H1 (cell line): ENCODE data around the gene MYH9. TPM values are rescaled to one million over a fixed set of nuclear protein-coding genes. Genes with fewer than 3 reads are reported as not detected.

Source experiments
- CTCF ChIA-PET: fragments of 300-600 bp; sonication (Branson Sonifier 250); formaldehyde crosslinking; loops from one replicate; lab custom pipeline; 2021; ENCODE audit not compliant: partially characterized antibody; lab: Charles Lee
- POLR2A ChIA-PET: fragments of 300-600 bp; sonication (Branson Sonifier 250); formaldehyde crosslinking; loops from one replicate; lab custom pipeline; 2021; ENCODE audit warnings: inconsistent platforms; ENCODE audit not compliant: partially characterized antibody; lab: Charles Lee
- DNase-seq, 2 experiments: peaks; one replicate each; pipeline versions ENCODE4 v3.0.0 to v3.0.0-alpha.2; 2010 to 2022; ENCODE audit warnings: low spot score in 2 of 2, low read depth in 1 of 2, mixed read lengths in 1 of 2
- FAIRE-seq: peaks from 2 replicates; lab custom pipeline; 2011; peaks lifted over from hg19 to GRCh38; lab: Jason Lieb, UNC
- H2AFZ ChIP-seq: 2 replicates; pipeline ENCODE4 v1.8.1; 2012; ENCODE audit warnings: low read length, inconsistent platforms
- H2AK5ac ChIP-seq: 2 replicates; pipeline ENCODE4 v1.6.1; 2013; ENCODE audit warnings: low read depth, low read length
- H2BK120ac ChIP-seq: replicated peaks from 2 replicates; pipeline ENCODE3; 2013; ENCODE audit warnings: low read depth, low read length, inconsistent platforms
- H2BK12ac ChIP-seq: 2 replicates; pipeline ENCODE4 v1.6.1; 2013; ENCODE audit warnings: low read depth, low read length
- H2BK15ac ChIP-seq: 2 replicates; pipeline ENCODE4 v1.6.1; 2013; ENCODE audit warnings: low read length
- H2BK20ac ChIP-seq: 2 replicates; pipeline ENCODE4 v1.6.1; 2013; ENCODE audit warnings: low read length
- H2BK5ac ChIP-seq: 2 replicates; pipeline ENCODE4 v1.6.1; 2013; ENCODE audit warnings: low read depth, low read length
- H3K14ac ChIP-seq: 2 replicates; pipeline ENCODE4 v1.6.1; 2013; ENCODE audit warnings: inconsistent platforms; ENCODE audit not compliant: insufficient read length
- H3K18ac ChIP-seq: 2 replicates; pipeline ENCODE4 v1.6.1; 2013; ENCODE audit warnings: low read length; ENCODE audit errors: extremely low read depth
- H3K23ac ChIP-seq: 2 replicates; pipeline ENCODE4 v1.6.1; 2013; ENCODE audit warnings: inconsistent platforms; ENCODE audit not compliant: insufficient read length
- H3K23me2 ChIP-seq: 2 replicates; pipeline ENCODE4 v1.6.1; 2013; ENCODE audit warnings: low read depth, low read length
- H3K27ac ChIP-seq: 2 replicates; pipeline ENCODE4 v1.6.1; 2011; ENCODE audit warnings: low read depth, low read length, inconsistent platforms
- H3K27me3 ChIP-seq, 4 experiments: replicated peaks in 1 of 4; 1 replicate in 1 of 4; 2 replicates in 3 of 4; pipeline versions ENCODE4 v1.6.1 to v1.8.1; 2011 to 2013; ENCODE audit warnings: low read length in 3 of 4, mild to moderate bottlenecking in 3 of 4, inconsistent platforms in 2 of 4, mixed read lengths in 2 of 4, moderate library complexity in 1 of 4; ENCODE audit not compliant: control insufficient read depth in 3 of 4, insufficient read depth in 3 of 4; ENCODE audit errors: extremely low read depth in 1 of 4
- H3K36me3 ChIP-seq, 4 experiments: 2 replicates each; pipeline versions ENCODE4 v1.6.1 to v1.8.1; 2011 to 2013; ENCODE audit warnings: mild to moderate bottlenecking in 4 of 4, low read length in 3 of 4, moderate library complexity in 2 of 4, control low read depth in 1 of 4, inconsistent platforms in 1 of 4; ENCODE audit not compliant: insufficient read depth in 4 of 4, control insufficient read depth in 2 of 4
- H3K4ac ChIP-seq: replicated peaks from 2 replicates; pipeline ENCODE3; 2013; ENCODE audit warnings: low read length, low read depth, mixed read lengths, inconsistent platforms; ENCODE audit not compliant: insufficient read length
- H3K4me1 ChIP-seq, 4 experiments: replicated peaks in 1 of 4; 1 replicate in 1 of 4; 2 replicates in 3 of 4; pipeline versions ENCODE4 v1.6.1 to v1.8.1; 2011 to 2013; ENCODE audit warnings: low read length in 3 of 4, inconsistent platforms in 2 of 4, mixed read lengths in 1 of 4; ENCODE audit not compliant: insufficient read depth in 4 of 4, control insufficient read depth in 3 of 4
- H3K4me2 ChIP-seq, 2 experiments: 2 replicates each; pipeline versions ENCODE4 v1.6.1 to v1.8.1; 2011 to 2013; ENCODE audit warnings: low read depth in 2 of 2, low read length in 2 of 2, control low read depth in 1 of 2, inconsistent platforms in 1 of 2, mild to moderate bottlenecking in 1 of 2; ENCODE audit not compliant: insufficient read depth in 1 of 2
- H3K4me3 ChIP-seq, 4 experiments: fragments of 200-600, 300-600 bp in 1 of 4; sonication (generic), shearing (Covaris generic), sonication (Bioruptor Twin) in 1 of 4; 2 replicates each; pipeline versions ENCODE4 v1.5.1 to v1.8.1; 2011 to 2016; ENCODE audit warnings: low read length in 4 of 4, low read depth in 3 of 4, control low read depth in 2 of 4, inconsistent platforms in 2 of 4, mild to moderate bottlenecking in 2 of 4, mixed read lengths in 1 of 4, moderate library complexity in 1 of 4; ENCODE audit not compliant: insufficient read depth in 2 of 4; ENCODE audit errors: extremely low read depth in 1 of 4
- H3K56ac ChIP-seq: replicated peaks from 2 replicates; pipeline ENCODE3; 2013; ENCODE audit warnings: low read depth, mild to moderate bottlenecking, mixed read lengths, low read length, inconsistent platforms; ENCODE audit not compliant: insufficient read length
- H3K79me1 ChIP-seq: 2 replicates; pipeline ENCODE4 v1.6.1; 2013; ENCODE audit warnings: low read depth, low read length, control low read depth
- H3K79me2 ChIP-seq, 2 experiments: 2 replicates each; pipeline versions ENCODE4 v1.6.1 to v1.8.1; 2012 to 2013; ENCODE audit warnings: low read length in 2 of 2, mild to moderate bottlenecking in 2 of 2, inconsistent platforms in 1 of 2; ENCODE audit not compliant: insufficient read depth in 2 of 2, control insufficient read depth in 1 of 2
- H3K9ac ChIP-seq, 4 experiments: replicated peaks in 1 of 4; 1 replicate in 1 of 4; 2 replicates in 3 of 4; pipeline versions ENCODE4 v1.6.1 to v1.8.1; 2011 to 2013; ENCODE audit warnings: low read depth in 3 of 4, low read length in 3 of 4, control low read depth in 2 of 4, mild to moderate bottlenecking in 2 of 4, moderate library complexity in 2 of 4, inconsistent platforms in 1 of 4; ENCODE audit errors: extremely low read depth in 1 of 4
- H3K9me3 ChIP-seq, 2 experiments: 2 replicates each; pipeline versions ENCODE4 v1.6.1 to v1.8.1; 2012 to 2013; ENCODE audit warnings: mild to moderate bottlenecking in 2 of 2, moderate library complexity in 2 of 2, control low read depth in 1 of 2, inconsistent platforms in 1 of 2, low read depth in 1 of 2, low read length in 1 of 2, mixed read lengths in 1 of 2; ENCODE audit not compliant: insufficient read depth in 2 of 2
- H4K20me1 ChIP-seq, 2 experiments: replicated peaks in 1 of 2; 2 replicates each; pipeline versions ENCODE3 to v1.8.1; 2011 to 2013; ENCODE audit warnings: inconsistent platforms in 2 of 2, low read length in 2 of 2, mild to moderate bottlenecking in 1 of 2; ENCODE audit not compliant: insufficient read depth in 2 of 2, control insufficient read depth in 1 of 2
- H4K5ac ChIP-seq: 2 replicates; pipeline ENCODE4 v1.6.1; 2013; ENCODE audit warnings: low read length, low read depth, mixed read lengths, inconsistent platforms; ENCODE audit not compliant: insufficient read length
- H4K8ac ChIP-seq: 2 replicates; pipeline ENCODE4 v1.8.0; 2013; ENCODE audit warnings: mild to moderate bottlenecking, moderate library complexity, low read length, inconsistent platforms; ENCODE audit not compliant: insufficient read depth; ENCODE audit errors: extremely low read depth
- H4K91ac ChIP-seq: replicated peaks from 2 replicates; pipeline ENCODE3; 2013; ENCODE audit warnings: low read length, mixed read lengths, inconsistent platforms; ENCODE audit not compliant: insufficient read length
- CREB1 ChIP-seq: IDR thresholded peaks from 2 replicates; pipeline ENCODE4 v1.6.1; 2012; ENCODE audit warnings: inconsistent platforms
- FOSL1 ChIP-seq: IDR thresholded peaks from 2 replicates; pipeline ENCODE4 v1.6.1; 2011; ENCODE audit warnings: mild to moderate bottlenecking, low read depth, low read length, moderate library complexity; ENCODE audit not compliant: insufficient read depth
- KDM1A ChIP-seq: fragments of 200-600, 300-600 bp; sonication (generic); IDR thresholded peaks from 2 replicates; pipeline ENCODE4 v1.7.1; 2016; ENCODE audit warnings: mild to moderate bottlenecking, low read length, borderline replicate concordance
- KDM4A ChIP-seq: IDR thresholded peaks from one replicate; pipeline ENCODE4 v1.7.1; 2012; ENCODE audit warnings: low read depth, mild to moderate bottlenecking, moderate library complexity, low read length, inconsistent platforms; ENCODE audit not compliant: severe bottlenecking
- RBBP5 ChIP-seq: IDR thresholded peaks from 2 replicates; pipeline ENCODE4 v1.7.1; 2012; ENCODE audit warnings: low read depth, mild to moderate bottlenecking, inconsistent platforms, low read length, moderate library complexity, borderline replicate concordance
- SAP30 ChIP-seq: fragments of 300-600 bp; sonication (generic); IDR thresholded peaks from 2 replicates; pipeline ENCODE4 v1.7.1; 2012; ENCODE audit warnings: low read length, moderate library complexity, mild to moderate bottlenecking, inconsistent platforms; ENCODE audit not compliant: insufficient read depth, insufficient replicate concordance
- TAF1 ChIP-seq: IDR thresholded peaks from 2 replicates; pipeline ENCODE4 v1.6.1; 2011; ENCODE audit warnings: mild to moderate bottlenecking, low read depth, low read length
- TAF7 ChIP-seq: optimal IDR thresholded peaks from 2 replicates; pipeline ENCODE3; 2011; ENCODE audit warnings: low read depth, mild to moderate bottlenecking, inconsistent platforms, low read length, moderate library complexity, borderline replicate concordance
- WGBS, 2 experiments: shearing (Covaris generic) in 1 of 2; methylation state at CpG; one replicate each; pipeline versions ENCODE4 v1.1.6 to v1.1.7; 2013 to 2015; ENCODE audit warnings: low lambda C conversion rate in 2 of 2, mixed read lengths in 2 of 2, inconsistent platforms in 1 of 2, low coverage in 1 of 2, missing lambda C conversion rate in 1 of 2; ENCODE audit not compliant: insufficient replicate concordance in 2 of 2, insufficient coverage in 1 of 2, insufficient read length in 1 of 2; ENCODE audit errors: extremely low coverage in 1 of 2, missing lambda C conversion rate in 1 of 2; 5-methylcytosine and 5-hydroxymethylcytosine counted together
- polyA plus RNA-seq, 7 experiments: library from polyadenylated mRNA; depleted of rRNA in 3 of 7; stranded (reverse) in 5 of 7; unstranded in 2 of 7; fragments of >200 nt in 5 of 7; fragments of 200-250 nt in 2 of 7; gene quantifications; 1 replicate in 5 of 7; 2 replicates in 1 of 7; 4 replicates in 1 of 7; pipeline versions ENCODE4 v1.2.1 to v1.2.3, GENCODE V29; 2011 to 2013; ENCODE audit warnings: missing spikeins in 2 of 7, mixed read lengths in 2 of 7
- total RNA-seq: library from RNA; stranded (reverse); fragmentation: NEBNext Ultra II Directional; extraction: Animal tissue kit (Norgen Biotek cat#: 25700); gene quantifications from 2 replicates; pipeline ENCODE4 v1.2.1, GENCODE V29; 2021
- TF ChIP-seq, protein P1 (sequence below), 3 experiments: IDR thresholded peaks; 1 replicate in 2 of 3; 2 replicates in 1 of 3; pipeline versions ENCODE4 v1.5.1 to v1.6.1; 2011; ENCODE audit warnings: low read length in 3 of 3, mild to moderate bottlenecking in 3 of 3, inconsistent platforms in 2 of 3, low read depth in 1 of 3, moderate library complexity in 1 of 3; ENCODE audit not compliant: insufficient read depth in 1 of 3; ENCODE audit errors: control extremely low read depth in 1 of 3

The MYH9 gene
- total and polyA plus RNA-seq, 2 of the 8 experiments (the other 6 are each of a cell fraction or from before 2014, with no cell fraction given): 24.9 to 322 TPM

DNA sequence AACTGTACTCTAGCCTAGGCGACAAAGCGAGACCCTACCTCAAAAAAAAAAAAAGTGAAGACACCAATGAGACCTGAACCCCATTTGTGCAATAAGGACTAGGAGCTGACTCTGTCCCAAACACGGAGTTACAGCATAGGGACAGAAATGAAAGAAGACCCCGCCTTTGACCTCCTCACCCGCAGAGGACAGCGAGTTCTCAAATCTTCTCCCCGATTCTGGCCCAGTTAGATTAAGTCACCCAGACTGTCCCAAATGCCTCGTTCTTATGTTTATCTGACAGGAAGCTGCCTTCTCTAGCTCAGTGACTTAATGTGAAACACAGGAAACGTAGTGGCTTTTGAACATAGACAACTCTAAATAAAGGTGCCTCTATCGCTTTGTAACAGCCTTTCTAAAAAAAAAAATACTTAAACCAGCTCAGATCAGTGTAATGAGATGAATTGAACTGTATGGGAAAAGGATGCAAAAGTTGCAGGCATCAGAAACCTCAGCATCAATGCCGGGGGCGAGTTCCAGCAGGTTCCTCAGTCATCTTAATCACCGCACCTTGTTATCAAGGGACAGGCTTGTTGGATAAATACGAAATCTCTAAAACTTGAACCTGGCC lies 10.6 kb downstream of the MYH9 start:
- Histone ChIP-seq H2BK5ac (no peak overlapping the region), H3K79me2 (peaks cover 27 to 97% of the 10 kb centered on the region in 2 experiments), H3K18ac (no peak overlapping the region), H2AK5ac (no peak overlapping the region), H3K14ac (no peak overlapping the region), H4K8ac (no peak overlapping the region; the same call in 1 of the 2 replicates), H3K36me3 (no peaks in the 10 kb centered on the region), H3K23ac (no peak overlapping the region), H3K4me2 (no peak overlapping the region), H4K20me1 (peaks cover 7 to 20% of the 10 kb centered on the region in 2 experiments), H3K79me1 (peaks cover 11% of the 10 kb centered on the region), H3K9me3 (no peaks in the 10 kb centered on the region), H2BK20ac (no peak overlapping the region), H2BK120ac (no peak overlapping the region), H3K27ac (no peak overlapping the region), H3K9ac (no peak overlapping the region), H4K5ac (no peak overlapping the region), H4K91ac (no peak overlapping the region), H2BK12ac (no peak overlapping the region), H2AFZ (no peak overlapping the region), H3K4me3 (no peak overlapping the region), H3K27me3 (no peaks in the 10 kb centered on the region), H3K23me2 (no peaks in the 10 kb centered on the region), H2BK15ac (no peak overlapping the region), H3K4ac (no peak overlapping the region), H3K4me1 (peaks cover 0 to 21% (median 11%) of the 10 kb centered on the region in 4 experiments; a peak in 6 of 7 replicates), H3K56ac (no peak overlapping the region)
- no peak for FAIRE-seq
- no peak for DNase-seq
- whole genome bisulfite sequencing, 2 experiments: 93% methylated on average over 14 of the region's 14 CpGs; no CpG with 5 or more reads in 1 of the 2 experiments
- ChIA-PET CTCF (interaction anchor here (1.7 kb wide), 1 partner anchor 19 kb away, joined by 3 read pairs; no protein-coding TSS in a partner anchor), POLR2A (interaction anchor here (0.6 to 19.2 kb wide), 7 partner anchors 9 to 957 kb away, joined by 3 to 263 read pairs (median 3); partner anchors contain the start of gene MYH9)
- no peak for TF ChIP-seq CREB1
- no peak for TF ChIP-seq RBBP5
- TF ChIP-seq, protein P1, sequence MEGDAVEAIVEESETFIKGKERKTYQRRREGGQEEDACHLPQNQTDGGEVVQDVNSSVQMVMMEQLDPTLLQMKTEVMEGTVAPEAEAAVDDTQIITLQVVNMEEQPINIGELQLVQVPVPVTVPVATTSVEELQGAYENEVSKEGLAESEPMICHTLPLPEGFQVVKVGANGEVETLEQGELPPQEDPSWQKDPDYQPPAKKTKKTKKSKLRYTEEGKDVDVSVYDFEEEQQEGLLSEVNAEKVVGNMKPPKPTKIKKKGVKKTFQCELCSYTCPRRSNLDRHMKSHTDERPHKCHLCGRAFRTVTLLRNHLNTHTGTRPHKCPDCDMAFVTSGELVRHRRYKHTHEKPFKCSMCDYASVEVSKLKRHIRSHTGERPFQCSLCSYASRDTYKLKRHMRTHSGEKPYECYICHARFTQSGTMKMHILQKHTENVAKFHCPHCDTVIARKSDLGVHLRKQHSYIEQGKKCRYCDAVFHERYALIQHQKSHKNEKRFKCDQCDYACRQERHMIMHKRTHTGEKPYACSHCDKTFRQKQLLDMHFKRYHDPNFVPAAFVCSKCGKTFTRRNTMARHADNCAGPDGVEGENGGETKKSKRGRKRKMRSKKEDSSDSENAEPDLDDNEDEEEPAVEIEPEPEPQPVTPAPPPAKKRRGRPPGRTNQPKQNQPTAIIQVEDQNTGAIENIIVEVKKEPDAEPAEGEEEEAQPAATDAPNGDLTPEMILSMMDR (IDR thresholded peaks at IDR 0.05; ENCODE audit: control extremely low read depth in 1 of 3, insufficient read depth in 1 of 3, low read depth in 1 of 3, low read length in 3 of 3): no peak
- no peak for TF ChIP-seq TAF1
- TF ChIP-seq SAP30: no peak
- TF ChIP-seq KDM1A: no peak
- TF ChIP-seq KDM4A: no peak
- TF ChIP-seq TAF7: no peak
- no peak for TF ChIP-seq FOSL1
